IMR-90 (cell line): ENCODE measurements around the gene RAPGEF1. TPM values are rescaled to one million over a fixed set of nuclear protein-coding genes. Genes with fewer than 3 reads are reported as not detected.

Experiments used
- ATAC-seq: fragments of 200-7000 bp; cut with Tn5 transposase; 2 replicates; pipeline ENCODE4 v1.9.1; 2020; ENCODE audit warnings: low read depth, mild to moderate bottlenecking, moderate library complexity
- BruUV-seq: library from RNA; stranded (reverse); fragments of 400-500 nt; replicated peaks from 2 replicates; lab custom pipeline; 2021; lab: Mats Ljungman, UMichigan
- CTCF ChIA-PET: fragments of 300-600 bp; formaldehyde crosslinking; extraction: SDS; loops from one replicate; lab custom pipeline; 2021; ENCODE audit warnings: antibody characterized with exemption; lab: Yijun Ruan, JAX
- POLR2A ChIA-PET: fragments of 300-600 bp; sonication (Branson Sonifier 250); formaldehyde crosslinking; loops from one replicate; lab custom pipeline; 2022; ENCODE audit warnings: antibody characterized with exemption; ENCODE audit not compliant: unreplicated experiment; lab: Charles Lee
- DNase-seq: peaks from one replicate; pipeline ENCODE4 v3.0.0; 2013
- H2AFZ ChIP-seq: replicated peaks from 2 replicates; pipeline ENCODE3; 2013; ENCODE audit warnings: low read length, mild to moderate bottlenecking; ENCODE audit not compliant: poor library complexity
- H2AK5ac ChIP-seq: 2 replicates; pipeline ENCODE4 v1.6.1; 2013; ENCODE audit warnings: low read depth, low read length, inconsistent platforms
- H2AK9ac ChIP-seq: replicated peaks from 2 replicates; pipeline ENCODE3; 2013; ENCODE audit warnings: mild to moderate bottlenecking, low read depth, low read length, moderate library complexity; ENCODE audit not compliant: poor library complexity
- H2BK120ac ChIP-seq: 2 replicates; pipeline ENCODE4 v1.6.1; 2013; ENCODE audit warnings: low read depth, low read length, inconsistent platforms
- H2BK15ac ChIP-seq: 3 replicates; pipeline ENCODE4 v1.6.1; 2013; ENCODE audit warnings: low read depth, low read length, inconsistent platforms
- H2BK20ac ChIP-seq: 2 replicates; pipeline ENCODE4 v1.6.1; 2013; ENCODE audit warnings: low read depth, mild to moderate bottlenecking, inconsistent platforms, low read length, moderate library complexity
- H2BK5ac ChIP-seq: 2 replicates; pipeline ENCODE4 v1.6.1; 2013; ENCODE audit warnings: mild to moderate bottlenecking, low read depth, low read length, inconsistent platforms; ENCODE audit not compliant: poor library complexity, severe bottlenecking
- H3K14ac ChIP-seq: replicated peaks from 2 replicates; pipeline ENCODE4 v1.6.1; 2013; ENCODE audit warnings: low read depth, low read length, inconsistent platforms
- H3K18ac ChIP-seq: 2 replicates; pipeline ENCODE4 v1.6.1; 2013; ENCODE audit warnings: low read depth, low read length, control low read depth
- H3K23ac ChIP-seq: 2 replicates; pipeline ENCODE4 v1.6.1; 2013; ENCODE audit warnings: low read depth, low read length, inconsistent platforms
- H3K27ac ChIP-seq: 2 replicates; pipeline ENCODE4 v1.5.1; 2013; ENCODE audit warnings: mild to moderate bottlenecking, control low read depth, low read length; ENCODE audit not compliant: insufficient read depth
- H3K27me3 ChIP-seq: 2 replicates; pipeline ENCODE4 v1.6.1; 2013; ENCODE audit warnings: low read length; ENCODE audit not compliant: control insufficient read depth, insufficient read depth
- H3K36me3 ChIP-seq: 2 replicates; pipeline ENCODE4 v1.6.1; 2013; ENCODE audit warnings: low read length, mixed read lengths; ENCODE audit not compliant: control insufficient read depth, insufficient read depth
- H3K4ac ChIP-seq: 2 replicates; pipeline ENCODE4 v1.6.1; 2013; ENCODE audit warnings: low read depth, low read length, inconsistent platforms
- H3K4me1 ChIP-seq: 2 replicates; pipeline ENCODE4 v1.6.1; 2013; ENCODE audit warnings: low read length, mixed read lengths; ENCODE audit not compliant: control insufficient read depth, insufficient read depth
- H3K4me2 ChIP-seq: 2 replicates; pipeline ENCODE4 v1.6.1; 2013; ENCODE audit warnings: low read depth, mild to moderate bottlenecking, control low read depth, low read length, moderate library complexity
- H3K4me3 ChIP-seq: 2 replicates; pipeline ENCODE4 v1.5.1; 2013; ENCODE audit warnings: low read depth, mild to moderate bottlenecking, control low read depth, low read length, moderate library complexity; ENCODE audit not compliant: insufficient read depth
- H3K56ac ChIP-seq: 2 replicates; pipeline ENCODE4 v1.6.1; 2013; ENCODE audit warnings: low read length, inconsistent platforms; ENCODE audit not compliant: insufficient read depth; ENCODE audit errors: extremely low read depth
- H3K79me1 ChIP-seq, 2 experiments: 2 replicates each; pipeline ENCODE4 v1.6.1; 2013; ENCODE audit warnings: low read length in 2 of 2, inconsistent platforms in 1 of 2, low read depth in 1 of 2
- H3K9ac ChIP-seq: 2 replicates; pipeline ENCODE4 v1.6.1; 2013; ENCODE audit warnings: low read depth, low read length, control low read depth
- H3K9me1 ChIP-seq: 2 replicates; pipeline ENCODE4 v1.6.1; 2013; ENCODE audit warnings: low read length, inconsistent platforms; ENCODE audit not compliant: insufficient read depth
- H3K9me3 ChIP-seq: 2 replicates; pipeline ENCODE4 v1.6.1; 2013; ENCODE audit warnings: low read length; ENCODE audit not compliant: control insufficient read depth, insufficient read depth
- H4K20me1 ChIP-seq: 2 replicates; pipeline ENCODE4 v1.6.1; 2013; ENCODE audit warnings: low read length, inconsistent platforms; ENCODE audit not compliant: insufficient read depth
- H4K5ac ChIP-seq: 2 replicates; pipeline ENCODE4 v1.6.1; 2013; ENCODE audit warnings: mild to moderate bottlenecking, low read depth, low read length, control low read depth
- H4K8ac ChIP-seq, 2 experiments: 2 replicates each; pipeline ENCODE4 v1.6.1; 2013; ENCODE audit warnings: low read depth in 2 of 2, low read length in 2 of 2, control low read depth in 1 of 2, inconsistent platforms in 1 of 2
- H4K91ac ChIP-seq: 2 replicates; pipeline ENCODE4 v1.6.1; 2013; ENCODE audit warnings: low read depth, low read length, inconsistent platforms; ENCODE audit not compliant: insufficient read depth
- BHLHE40 ChIP-seq: fragments of 150-350 bp; IDR thresholded peaks from 2 replicates; pipeline ENCODE4 v1.6.1; 2016; ENCODE audit warnings: mild to moderate bottlenecking, low read depth, low read length
- CEBPB ChIP-seq: IDR thresholded peaks from 2 replicates; pipeline ENCODE4 v1.6.1; 2012; ENCODE audit warnings: low read depth, low read length, improper control_type of control experiment
- CHD1 ChIP-seq: IDR thresholded peaks from 2 replicates; pipeline ENCODE4 v1.6.1; 2012; ENCODE audit warnings: low read depth, low read length, improper control_type of control experiment
- FOS ChIP-seq: fragments of 150-350 bp; IDR thresholded peaks from 2 replicates; pipeline ENCODE4 v1.6.1; 2016; ENCODE audit warnings: low read depth, low read length
- MAFK ChIP-seq: IDR thresholded peaks from 2 replicates; pipeline ENCODE4 v1.6.1; 2012; ENCODE audit warnings: low read depth, low read length, improper control_type of control experiment
- MAZ ChIP-seq: IDR thresholded peaks from 2 replicates; pipeline ENCODE4 v1.6.1; 2012; ENCODE audit warnings: low read depth, mild to moderate bottlenecking, low read length, improper control_type of control experiment, moderate library complexity, borderline replicate concordance
- MXI1 ChIP-seq: IDR thresholded peaks from 2 replicates; pipeline ENCODE4 v1.6.1; 2012; ENCODE audit warnings: low read depth, mild to moderate bottlenecking, low read length, moderate library complexity, borderline replicate concordance
- NFE2L2 ChIP-seq: fragments of 150-350 bp; IDR thresholded peaks from 2 replicates; pipeline ENCODE4 v1.6.1; 2016; ENCODE audit warnings: low read depth, mild to moderate bottlenecking, low read length
- POLR2A ChIP-seq: IDR thresholded peaks from 2 replicates; pipeline ENCODE4 v1.6.1; 2012; ENCODE audit warnings: mild to moderate bottlenecking, low read depth, low read length
- RAD21 ChIP-seq: IDR thresholded peaks from 2 replicates; pipeline ENCODE4 v1.6.1; 2012; ENCODE audit warnings: low read length, improper control_type of control experiment
- RCOR1 ChIP-seq: IDR thresholded peaks from 2 replicates; pipeline ENCODE4 v1.6.1; 2012; ENCODE audit warnings: mild to moderate bottlenecking, low read length, improper control_type of control experiment; ENCODE audit not compliant: insufficient replicate concordance
- USF2 ChIP-seq: fragments of 150-350 bp; IDR thresholded peaks from 2 replicates; pipeline ENCODE4 v1.6.1; 2017; ENCODE audit warnings: mild to moderate bottlenecking, antibody characterized with exemption, low read length, low read depth
- WGBS, 2 experiments: methylation state at CpG; one replicate each; pipeline versions ENCODE4 v1.1.5 to v1.1.7; 2013; ENCODE audit warnings: missing lambda C conversion rate in 2 of 2; ENCODE audit not compliant: insufficient read length in 1 of 2; ENCODE audit errors: extremely low coverage in 2 of 2; 5-methylcytosine and 5-hydroxymethylcytosine counted together
- dilution Hi-C: fragments of 300-500 bp; cut with HindIII; formaldehyde crosslinking; loops from one replicate; pipeline ENCODE4 v1.14.3; 2018; ENCODE audit warnings: low sequenced_read_pairs; ENCODE audit not compliant: unreplicated experiment
- in situ Hi-C: fragments of 300-500 bp; cut with MboI; formaldehyde crosslinking; loops from 3 replicates; pipeline ENCODE4 v1.14.3; 2019; ENCODE audit warnings: low sequenced_read_pairs, inconsistent platforms, mixed read lengths
- intact Hi-C: fragments of 100-400 bp; cut with micrococcal nuclease; formaldehyde crosslinking; loops from 2 replicates; pipeline ENCODE4 v1.10.0; 2022
- polyA plus RNA-seq, 3 experiments: library from polyadenylated mRNA; depleted of rRNA; stranded (reverse); fragments of >200 nt; gene quantifications; 2 replicates each; pipeline ENCODE4 v1.2.3, GENCODE V29; 2012; ENCODE audit warnings: low replicate concordance in 1 of 3
- total RNA-seq: library from RNA; depleted of rRNA; stranded (reverse); fragments of >200 nt; gene quantifications from 2 replicates; pipeline ENCODE4 v1.2.3, GENCODE V29; 2012
- TF ChIP-seq, protein P1 (sequence below): fragments of 150-350 bp; IDR thresholded peaks from 2 replicates; pipeline ENCODE4 v1.6.1; 2016; ENCODE audit warnings: low read depth, mild to moderate bottlenecking, low read length, moderate library complexity, borderline replicate concordance
- TF ChIP-seq, protein P2 (sequence below): conservative IDR thresholded peaks from 2 replicates; pipeline ENCODE4 v1.5.1; 2012; ENCODE audit warnings: mild to moderate bottlenecking, low read depth, low read length, improper control_type of control experiment

Gene RAPGEF1
- total and polyA plus RNA-seq, 2 of the 4 experiments (the other 2 are of a cell fraction) = 13.1 to 22.3 TPM

GRCh38 chr9:131670247-131671132 is 69.4 kb downstream of the RAPGEF1 start:
- peaks cover 47 to 92% of the 10 kb centered on the region in 2 experiments for H3K79me1 ChIP-seq
- H2BK20ac ChIP-seq = no peak overlapping the region
- dilution Hi-C loops = no loop called here
- H2BK15ac ChIP-seq = peak overlapping the region; percentile 20; the same call in 1 of the 3 replicates
- no peak overlapping the region for H2AK9ac ChIP-seq
- H4K5ac ChIP-seq = no peak overlapping the region
- DNase-seq (no peak), ATAC-seq (no peak)
- BruUV-seq = no TSS peak
- no peaks in the 10 kb centered on the region for H3K9me3 ChIP-seq
- POLR2A ChIA-PET = no interaction called here
- H3K14ac ChIP-seq = 0 out of 2 replicates have a peak overlapping the region, but pooled peaks have one; percentile 21
- 100% methylated on average over 1 of the region's 13 CpGs for WGBS, 2 experiments
- 0 out of 2 replicates have a peak overlapping the region, but pooled peaks have one; percentile 38 for H3K23ac ChIP-seq
- TF ChIP-seq POLR2A = no peak
- no peak for TF ChIP-seq MAZ
- TF ChIP-seq RAD21 = no peak
- no peak for TF ChIP-seq MXI1
- no peak for TF ChIP-seq CHD1
- no peak for TF ChIP-seq FOS
- TF ChIP-seq USF2 = no peak
- no peak for TF ChIP-seq NFE2L2
- TF ChIP-seq, protein P1, sequence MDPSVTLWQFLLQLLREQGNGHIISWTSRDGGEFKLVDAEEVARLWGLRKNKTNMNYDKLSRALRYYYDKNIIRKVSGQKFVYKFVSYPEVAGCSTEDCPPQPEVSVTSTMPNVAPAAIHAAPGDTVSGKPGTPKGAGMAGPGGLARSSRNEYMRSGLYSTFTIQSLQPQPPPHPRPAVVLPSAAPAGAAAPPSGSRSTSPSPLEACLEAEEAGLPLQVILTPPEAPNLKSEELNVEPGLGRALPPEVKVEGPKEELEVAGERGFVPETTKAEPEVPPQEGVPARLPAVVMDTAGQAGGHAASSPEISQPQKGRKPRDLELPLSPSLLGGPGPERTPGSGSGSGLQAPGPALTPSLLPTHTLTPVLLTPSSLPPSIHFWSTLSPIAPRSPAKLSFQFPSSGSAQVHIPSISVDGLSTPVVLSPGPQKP = no peak
- TF ChIP-seq MAFK = no peak
- TF ChIP-seq, protein P2, sequence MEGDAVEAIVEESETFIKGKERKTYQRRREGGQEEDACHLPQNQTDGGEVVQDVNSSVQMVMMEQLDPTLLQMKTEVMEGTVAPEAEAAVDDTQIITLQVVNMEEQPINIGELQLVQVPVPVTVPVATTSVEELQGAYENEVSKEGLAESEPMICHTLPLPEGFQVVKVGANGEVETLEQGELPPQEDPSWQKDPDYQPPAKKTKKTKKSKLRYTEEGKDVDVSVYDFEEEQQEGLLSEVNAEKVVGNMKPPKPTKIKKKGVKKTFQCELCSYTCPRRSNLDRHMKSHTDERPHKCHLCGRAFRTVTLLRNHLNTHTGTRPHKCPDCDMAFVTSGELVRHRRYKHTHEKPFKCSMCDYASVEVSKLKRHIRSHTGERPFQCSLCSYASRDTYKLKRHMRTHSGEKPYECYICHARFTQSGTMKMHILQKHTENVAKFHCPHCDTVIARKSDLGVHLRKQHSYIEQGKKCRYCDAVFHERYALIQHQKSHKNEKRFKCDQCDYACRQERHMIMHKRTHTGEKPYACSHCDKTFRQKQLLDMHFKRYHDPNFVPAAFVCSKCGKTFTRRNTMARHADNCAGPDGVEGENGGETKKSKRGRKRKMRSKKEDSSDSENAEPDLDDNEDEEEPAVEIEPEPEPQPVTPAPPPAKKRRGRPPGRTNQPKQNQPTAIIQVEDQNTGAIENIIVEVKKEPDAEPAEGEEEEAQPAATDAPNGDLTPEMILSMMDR = no peak
- no peak for TF ChIP-seq CEBPB
- TF ChIP-seq RCOR1 = no peak
- no peak for TF ChIP-seq BHLHE40
- no peak overlapping the region for H2BK5ac ChIP-seq
- H3K18ac ChIP-seq = no peak overlapping the region
- peak overlapping the region; percentile 58; the same call in 1 of the 2 replicates for H2AK5ac ChIP-seq
- no peak overlapping the region for H3K4ac ChIP-seq
- no peaks in the 10 kb centered on the region for H3K36me3 ChIP-seq
- H3K4me1 ChIP-seq = peaks cover 19% of the 10 kb centered on the region
- H4K8ac ChIP-seq = no peak overlapping the region
- H4K91ac ChIP-seq = no peak overlapping the region
- H3K56ac ChIP-seq = no peak overlapping the region
- intact Hi-C loops = no loop called here
- H3K9ac ChIP-seq = no peak overlapping the region
- no peak overlapping the region for H2AFZ ChIP-seq
- H3K4me3 ChIP-seq = no peak overlapping the region
- H4K20me1 ChIP-seq = peaks cover 76% of the 10 kb centered on the region
- H3K27ac ChIP-seq = no peak overlapping the region
- in situ Hi-C loops = no loop called here
- no peak overlapping the region for H3K4me2 ChIP-seq
- H3K9me1 ChIP-seq = peaks cover 40% of the 10 kb centered on the region
- no peak overlapping the region for H2BK120ac ChIP-seq
- CTCF ChIA-PET = no interaction called here
- H3K27me3 ChIP-seq = no peaks in the 10 kb centered on the region
